GM19025 (cell line): ENCODE results near the gene PXK.
"Not testable (repeated sequence)": the region's sequence is repeated elsewhere in the genome, so short reads cannot be mapped to it uniquely, and the experiment has no call there.

ENCODE experiments used
- ATAC-seq: cut with Tn5 transposase; IDR thresholded peaks from one replicate; pipeline ENCODE4 v1.9.1; 2021; ENCODE audit warnings: mild to moderate bottlenecking, low read depth, moderate library complexity; ENCODE audit not compliant: unreplicated experiment

The PXK gene

GRCh38 chr3:58332575-58333188 lies at the start of gene PXK:
PXK (plus strand) TSS chr3:58332892; CDS start chr3:58332989, 97 bp downstream.
- peak; percentile 96 for ATAC-seq

DNA sequence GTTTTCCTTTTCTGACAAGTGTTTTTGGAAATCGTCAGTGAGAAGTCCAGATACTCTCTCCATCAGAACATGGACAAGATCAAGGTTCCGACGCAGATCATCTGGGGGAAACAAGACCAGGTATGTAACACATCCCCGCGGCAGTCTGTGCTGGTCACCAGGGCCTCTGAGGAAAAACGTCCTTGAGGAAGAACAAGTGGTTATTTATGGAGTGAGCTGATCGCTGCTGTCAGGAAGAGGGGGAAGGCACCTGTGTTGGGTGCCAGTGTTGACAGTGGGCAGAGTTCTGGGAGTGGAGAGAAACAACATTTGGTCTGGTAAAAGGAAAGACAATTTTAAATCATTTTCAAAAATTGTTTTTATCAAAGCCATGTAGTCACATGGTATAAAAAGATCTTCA lies 47.4 kb upstream of the PXK start:
- no peak for ATAC-seq

GRCh38 chr3:58287354-58287753 lies 45.3 kb upstream of the PXK start:
- ATAC-seq = no peak

DNA sequence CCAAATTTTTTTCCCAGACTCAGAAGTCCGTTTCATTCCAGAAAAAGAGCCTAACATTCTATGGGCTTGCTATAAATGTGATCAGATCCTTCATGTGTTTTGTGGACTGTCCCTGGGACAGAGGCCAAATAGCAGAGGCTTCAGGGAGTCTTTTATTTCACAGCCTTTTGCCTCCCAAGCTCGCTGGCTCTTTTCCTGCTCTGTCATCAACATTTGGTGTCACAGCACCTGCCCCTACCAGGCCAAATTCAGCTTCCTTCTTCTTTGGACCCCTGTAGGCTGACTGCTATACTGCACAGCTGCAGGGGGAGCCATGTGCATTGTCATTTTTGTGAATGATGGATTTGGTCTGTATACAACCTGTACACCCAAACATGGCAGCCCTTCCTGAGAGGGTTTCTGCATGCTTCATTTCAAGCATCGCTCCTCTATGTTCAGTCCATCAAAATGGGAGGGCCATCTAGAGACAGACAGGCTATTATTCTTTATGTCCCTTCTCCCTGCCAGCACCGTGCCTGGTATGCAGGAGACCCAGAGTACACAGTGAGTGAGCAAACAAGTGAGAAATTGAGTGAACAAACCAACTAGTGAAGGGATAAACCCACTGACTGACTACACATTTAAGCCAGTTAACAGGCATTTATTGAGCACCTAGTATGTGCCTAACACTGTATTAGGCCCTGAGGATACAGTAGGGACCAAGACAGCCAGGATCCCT lies 44.5 kb upstream of the PXK start:
- ATAC-seq = no peak

- ATAC-seq = not testable (repeated sequence)
These were observed 43.6 kb upstream of the PXK start for GRCh38 chr3:58288964-58289613.

- ATAC-seq = not testable (repeated sequence)
These were observed 42.2 kb upstream of the PXK start for GRCh38 chr3:58290446-58290845.

DNA sequence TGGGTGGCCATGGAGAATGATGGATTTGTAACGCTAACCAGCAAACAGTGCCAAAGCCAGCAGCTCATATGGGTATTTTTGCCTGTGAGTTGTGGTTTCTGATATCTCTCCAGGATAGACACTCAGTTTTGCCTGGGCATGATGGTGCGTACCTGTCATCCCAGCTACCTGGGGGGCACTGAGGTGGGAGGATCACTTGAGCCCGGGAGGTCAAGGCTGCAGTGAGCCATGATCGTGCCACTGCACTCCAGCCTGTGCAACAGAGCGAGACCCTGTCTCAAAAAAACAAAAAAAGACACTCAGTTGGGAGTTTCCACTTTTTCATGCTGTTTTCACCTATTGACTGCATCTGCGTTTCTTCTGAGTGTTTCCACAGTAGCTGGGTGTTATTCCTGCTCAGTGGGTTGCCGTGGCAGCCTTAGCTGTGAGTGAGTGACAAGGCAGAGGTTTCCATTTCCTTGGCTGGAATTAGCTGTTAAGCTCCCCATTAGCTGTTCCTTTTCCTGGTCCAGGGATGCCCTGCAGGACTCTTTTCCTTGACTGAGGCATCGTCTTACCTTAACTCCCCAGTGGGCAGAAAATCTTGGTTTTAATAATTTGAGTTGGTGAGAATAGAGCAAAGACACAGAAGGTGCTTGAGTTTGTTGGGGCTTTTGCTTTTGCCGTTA lies 40.9 kb upstream of the PXK start:
- no peak for ATAC-seq

- no peak for ATAC-seq
These were observed 39.8 kb upstream of the PXK start for GRCh38 chr3:58292866-58293265.

- no peak for ATAC-seq
These were observed 39.2 kb upstream of the PXK start for GRCh38 chr3:58293516-58293915.

- ATAC-seq = no peak
These were observed 36.4 kb upstream of the PXK start for GRCh38 chr3:58296269-58296668.

DNA sequence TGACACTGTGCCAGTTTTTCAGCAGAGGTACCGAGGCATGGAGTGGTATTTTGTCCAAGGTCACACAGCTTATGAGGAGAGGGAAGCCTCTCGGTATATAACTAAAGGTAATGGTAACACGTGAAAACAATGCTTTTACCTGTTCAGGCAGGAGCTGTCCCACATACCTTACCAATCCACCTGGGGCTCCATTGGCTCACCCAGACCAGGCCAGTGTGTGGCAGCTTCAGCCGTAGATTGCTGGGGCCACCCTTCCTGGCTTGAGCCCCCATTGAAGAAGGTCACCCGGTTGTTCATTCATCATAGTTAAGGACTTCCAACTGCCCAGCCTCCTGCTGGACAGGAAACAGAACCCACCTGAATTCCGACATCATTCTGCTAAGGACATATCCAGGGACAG lies 35.8 kb upstream of the PXK start:
- ATAC-seq = no peak

DNA sequence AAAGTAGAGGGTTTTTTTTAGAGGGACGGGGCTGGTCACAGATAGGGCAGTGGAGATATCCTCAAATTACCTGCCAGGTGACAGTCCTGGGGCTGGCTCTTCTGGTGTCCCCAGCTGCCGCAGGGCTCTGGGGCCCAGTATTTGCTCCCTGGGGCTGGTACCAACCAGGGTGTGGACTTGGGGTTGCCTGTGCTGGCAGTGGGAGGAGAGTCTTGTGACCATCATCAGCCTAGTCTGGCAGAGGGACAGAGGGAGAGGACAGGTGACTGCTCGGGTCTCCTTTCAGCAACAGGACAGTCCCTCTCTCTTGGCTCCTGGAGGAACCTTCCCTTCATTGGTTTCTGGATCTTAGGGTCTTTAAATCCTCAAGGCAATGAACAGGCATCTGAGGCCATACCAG lies 34.5 kb upstream of the PXK start:
- ATAC-seq = no peak

GRCh38 chr3:58299075-58299474 lies 33.6 kb upstream of the PXK start:
- no peak for ATAC-seq

GRCh38 chr3:58299839-58300516 lies 32.7 kb upstream of the PXK start:
- no peak for ATAC-seq

DNA sequence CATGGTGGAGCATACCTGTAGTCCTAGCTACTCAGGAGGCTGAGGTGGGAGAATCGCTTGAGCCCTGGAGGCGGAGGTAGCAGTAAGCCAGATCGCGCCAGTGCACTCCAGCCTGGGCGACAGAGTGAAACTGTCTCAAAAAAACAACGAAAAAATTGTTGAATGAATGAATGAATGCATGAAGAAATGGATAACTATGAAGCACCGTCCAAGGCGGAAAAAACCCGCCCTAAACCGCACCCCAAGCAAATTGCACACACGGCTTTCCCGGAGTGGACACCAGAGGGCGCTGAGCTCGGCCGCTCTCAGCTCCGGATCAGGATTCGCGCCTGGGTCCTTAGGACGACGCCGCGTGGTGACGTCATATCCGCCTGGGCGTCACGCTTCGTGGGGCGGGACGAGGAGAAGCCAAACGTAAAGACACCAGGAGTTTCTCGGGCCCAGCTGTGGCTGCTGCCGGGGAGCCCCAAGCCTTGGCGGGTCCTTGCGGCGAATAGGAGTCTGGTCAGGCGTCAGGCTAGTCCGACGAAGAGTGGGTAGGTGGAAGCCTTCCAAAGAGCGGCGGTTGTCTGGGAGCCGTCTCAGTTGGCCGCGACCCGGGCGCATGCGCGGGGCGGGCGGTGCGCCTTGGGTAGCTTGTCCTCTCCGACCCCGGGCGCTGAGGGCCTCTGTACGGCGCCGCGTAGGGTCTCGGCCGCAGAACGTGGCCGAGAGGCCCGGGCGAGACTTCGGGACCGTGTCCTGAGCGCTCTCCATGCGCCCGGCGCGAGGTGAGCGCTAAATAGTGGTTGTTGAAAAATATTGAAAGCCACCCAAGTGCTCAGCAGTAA lies 26.6 kb upstream of the PXK start, which contains the start of the genes HTD2 and RPP14:
Gene HTD2 (plus strand): TSS at position 639 of the 830 bp plus-strand sequence. CDS start 11,094 bp downstream, outside the sequence.
Gene RPP14 (plus strand): TSS at position 364 of the 830 bp plus-strand sequence. CDS start 4,085 bp downstream, outside the sequence.
- ATAC-seq = peak; percentile 87

GRCh38 chr3:58307639-58308215 lies 25.0 kb upstream of the PXK start:
- ATAC-seq = no peak

- no peak for ATAC-seq
These were observed 24.0 kb upstream of the PXK start for GRCh38 chr3:58308728-58309127.

DNA sequence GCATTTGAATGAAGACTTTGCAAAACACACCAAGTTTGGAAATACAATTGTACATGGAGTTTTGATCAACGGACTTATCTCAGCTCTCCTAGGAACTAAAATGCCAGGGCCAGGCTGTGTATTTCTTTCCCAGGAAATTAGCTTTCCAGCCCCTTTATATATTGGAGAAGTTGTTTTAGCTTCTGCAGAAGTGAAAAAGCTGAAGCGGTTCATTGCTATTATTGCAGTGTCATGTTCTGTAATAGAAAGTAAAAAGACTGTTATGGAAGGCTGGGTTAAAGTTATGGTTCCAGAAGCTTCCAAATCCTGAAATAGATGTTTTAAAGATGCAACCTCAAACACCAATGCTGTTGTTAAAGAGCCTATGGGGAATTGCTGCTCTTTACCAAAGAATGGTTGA lies 14.9 kb upstream of the PXK start:
- ATAC-seq = no peak

GRCh38 chr3:58321791-58322190 lies 10.9 kb upstream of the PXK start:
- no peak for ATAC-seq
